Calu3 (cell line): ENCODE data around the gene DUSP12. TPM values are rescaled to one million over a fixed set of nuclear protein-coding genes. Genes with fewer than 3 reads are reported as not detected.

ENCODE experiments used
- BruUV-seq: library from RNA; stranded (reverse); fragments of 400-500 nt; replicated peaks from 2 replicates; lab custom pipeline; 2021; lab: Mats Ljungman, UMichigan
- CTCF ChIA-PET: fragments of 300-600 bp; sonication (Branson Sonifier 250); formaldehyde crosslinking; loops from one replicate; lab custom pipeline; 2022; ENCODE audit warnings: antibody characterized with exemption; lab: Charles Lee
- DNase-seq: peaks from one replicate; pipeline ENCODE4 v3.0.0; 2022
- H3K27ac Mint-ChIP-seq: one replicate; pipeline ENCODE4 v1.8.0; 2022; ENCODE audit warnings: mixed read lengths; ENCODE audit not compliant: unreplicated experiment
- H3K27me3 Mint-ChIP-seq: one replicate; pipeline ENCODE4 v1.8.0; 2022; ENCODE audit warnings: mixed read lengths; ENCODE audit not compliant: unreplicated experiment
- H3K36me3 Mint-ChIP-seq: one replicate; pipeline ENCODE4 v1.8.0; 2022; ENCODE audit warnings: mild to moderate bottlenecking, moderate library complexity, mixed read lengths; ENCODE audit not compliant: insufficient read depth, unreplicated experiment
- H3K4me1 Mint-ChIP-seq: one replicate; pipeline ENCODE4 v1.8.0; 2022; ENCODE audit warnings: mild to moderate bottlenecking, low read depth, mixed read lengths; ENCODE audit not compliant: unreplicated experiment
- H3K4me3 Mint-ChIP-seq: one replicate; pipeline ENCODE4 v1.8.0; 2022; ENCODE audit warnings: mild to moderate bottlenecking, low read depth, moderate library complexity, mixed read lengths; ENCODE audit not compliant: unreplicated experiment
- H3K9me3 Mint-ChIP-seq: one replicate; pipeline ENCODE4 v1.8.0; 2022; ENCODE audit warnings: low read depth, mixed read lengths; ENCODE audit not compliant: unreplicated experiment
- intact Hi-C: fragments of 100-400 bp; cut with micrococcal nuclease; formaldehyde crosslinking; loops from one replicate; pipeline ENCODE4 v1.10.0; 2022; ENCODE audit not compliant: unreplicated experiment
- total RNA-seq: library from RNA; stranded (reverse); gene quantifications from 2 replicates; pipeline ENCODE4 v1.2.3, GENCODE V29; 2022
- TF ChIP-seq, protein P1 (sequence below): fragments of 200-600 bp; IDR thresholded peaks from one replicate; pipeline ENCODE4 v1.8.0; 2022; ENCODE audit warnings: antibody characterized with exemption; ENCODE audit not compliant: unreplicated experiment

The DUSP12 gene
- total RNA-seq, 1 experiment from 2014 or later, result 38.3 TPM

- Mint-ChIP-seq H3K9me3 (no peaks in the 10 kb centered on the region), H3K27ac (no peak overlapping the region), H3K36me3 (no peaks in the 10 kb centered on the region), H3K4me1 (no peaks in the 10 kb centered on the region), H3K27me3 (no peaks in the 10 kb centered on the region), H3K4me3 (no peak overlapping the region)
- intact Hi-C loops, result no loop called here
- CTCF ChIA-PET, result interaction anchor here (0.7 kb wide), 1 partner anchor 160 kb away, joined by 3 read pairs; no protein-coding TSS in a partner anchor
- no peak for DNase-seq
- TF ChIP-seq, protein P1, sequence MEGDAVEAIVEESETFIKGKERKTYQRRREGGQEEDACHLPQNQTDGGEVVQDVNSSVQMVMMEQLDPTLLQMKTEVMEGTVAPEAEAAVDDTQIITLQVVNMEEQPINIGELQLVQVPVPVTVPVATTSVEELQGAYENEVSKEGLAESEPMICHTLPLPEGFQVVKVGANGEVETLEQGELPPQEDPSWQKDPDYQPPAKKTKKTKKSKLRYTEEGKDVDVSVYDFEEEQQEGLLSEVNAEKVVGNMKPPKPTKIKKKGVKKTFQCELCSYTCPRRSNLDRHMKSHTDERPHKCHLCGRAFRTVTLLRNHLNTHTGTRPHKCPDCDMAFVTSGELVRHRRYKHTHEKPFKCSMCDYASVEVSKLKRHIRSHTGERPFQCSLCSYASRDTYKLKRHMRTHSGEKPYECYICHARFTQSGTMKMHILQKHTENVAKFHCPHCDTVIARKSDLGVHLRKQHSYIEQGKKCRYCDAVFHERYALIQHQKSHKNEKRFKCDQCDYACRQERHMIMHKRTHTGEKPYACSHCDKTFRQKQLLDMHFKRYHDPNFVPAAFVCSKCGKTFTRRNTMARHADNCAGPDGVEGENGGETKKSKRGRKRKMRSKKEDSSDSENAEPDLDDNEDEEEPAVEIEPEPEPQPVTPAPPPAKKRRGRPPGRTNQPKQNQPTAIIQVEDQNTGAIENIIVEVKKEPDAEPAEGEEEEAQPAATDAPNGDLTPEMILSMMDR, result no peak
- no TSS peak for BruUV-seq
Measured at GRCh38 chr1:161772397-161772796, 22.8 kb downstream of the DUSP12 start.

DNA sequence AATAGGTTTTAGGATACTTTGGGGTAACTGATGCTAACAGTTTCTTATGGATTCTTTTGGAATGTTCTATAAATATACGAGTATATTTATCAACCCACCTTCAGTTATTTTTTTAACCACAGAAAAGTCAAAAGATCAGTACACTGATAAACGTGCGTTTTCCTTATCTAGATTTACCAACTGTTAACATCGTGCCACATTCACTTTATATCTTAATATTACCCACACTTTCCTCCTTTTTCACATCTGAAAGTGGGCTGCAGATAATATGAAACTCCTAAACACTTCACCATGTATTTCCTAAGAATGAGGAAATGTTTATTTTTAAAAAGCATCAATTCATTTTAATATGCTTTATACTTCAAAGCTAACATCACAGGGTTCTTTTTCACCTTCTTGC is 24.2 kb downstream of the DUSP12 start:
- CTCF ChIA-PET, result no interaction called here
- Mint-ChIP-seq H3K36me3 (no peaks in the 10 kb centered on the region), H3K27ac (no peak overlapping the region), H3K4me3 (no peak overlapping the region), H3K4me1 (no peaks in the 10 kb centered on the region), H3K9me3 (no peaks in the 10 kb centered on the region), H3K27me3 (no peaks in the 10 kb centered on the region)
- TF ChIP-seq, protein P1, result no peak
- intact Hi-C loops, result no loop called here
- DNase-seq, result no peak
- BruUV-seq, result no TSS peak

GRCh38 chr1:161777261-161777660 is 27.7 kb downstream of the DUSP12 start:
- no peak overlapping the region for H3K4me3 Mint-ChIP-seq
- CTCF ChIA-PET, result no interaction called here
- no peak overlapping the region for H3K27ac Mint-ChIP-seq
- no peaks in the 10 kb centered on the region for H3K9me3 Mint-ChIP-seq
- intact Hi-C loops, result no loop called here
- no peaks in the 10 kb centered on the region for H3K36me3 Mint-ChIP-seq
- TF ChIP-seq, protein P1, result no peak
- H3K27me3 Mint-ChIP-seq, result no peaks in the 10 kb centered on the region
- no peak for DNase-seq
- H3K4me1 Mint-ChIP-seq, result peaks cover 8% of the 10 kb centered on the region
- BruUV-seq, result no TSS peak

DNA sequence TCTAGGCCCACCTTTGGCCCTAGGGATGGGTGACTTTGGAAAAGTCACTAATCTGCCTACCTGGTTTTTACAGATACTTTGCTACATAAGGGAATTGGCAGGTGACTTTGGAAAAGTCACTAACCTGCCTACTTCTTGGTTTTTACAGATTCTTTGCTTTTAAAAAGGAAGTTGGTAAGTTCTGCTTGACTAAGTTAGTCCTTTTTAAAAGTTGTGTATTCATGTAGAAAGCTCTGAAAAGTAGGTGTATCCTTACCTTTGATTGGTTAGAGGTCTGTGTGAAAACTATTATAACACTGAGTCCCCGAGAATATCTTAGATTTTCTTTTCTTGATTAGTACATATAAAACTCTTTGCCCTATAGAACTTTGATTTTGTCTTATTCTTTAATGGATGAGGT is 28.9 kb downstream of the DUSP12 start:
- CTCF ChIA-PET, result no interaction called here
- intact Hi-C loops, result no loop called here
- peaks cover 10% of the 10 kb centered on the region for H3K36me3 Mint-ChIP-seq

More for the DNA sequence above, 28.9 kb downstream of the DUSP12 start:
- Mint-ChIP-seq H3K27ac (no peak overlapping the region), H3K9me3 (no peaks in the 10 kb centered on the region), H3K4me1 (peaks cover 10% of the 10 kb centered on the region), H3K27me3 (no peaks in the 10 kb centered on the region), H3K4me3 (no peak overlapping the region)
- BruUV-seq, result no TSS peak
- TF ChIP-seq, protein P1, result no peak
- no peak for DNase-seq
